ENCODE measurements around the gene ATP13A4.

GRCh38 chr3:193416629-193417028, 138.1 kb downstream of the ATP13A4 start:
- no peak for TF ChIP-seq CTCF (IDR thresholded peaks at IDR 0.05)
- no peak for TF ChIP-seq POLR2A (IDR thresholded peaks at IDR 0.05)

All from uterus (tissue), 2 donors.